ENCODE data around the gene TOP2A.

TOP2A gene

GRCh38 chr17:40448213-40448638 is 30.5 kb upstream of the TOP2A start:
- DNase-seq (ENCODE audit: insufficient read length, low spot score) = no peak
- TF ChIP-seq POLR2A (IDR thresholded peaks at IDR 0.05; ENCODE audit: low read depth, low read length) = no peak
- no peak for FAIRE-seq

- TF ChIP-seq POLR2A (IDR thresholded peaks at IDR 0.05; ENCODE audit: low read depth, low read length) = no peak
- FAIRE-seq (no peak), DNase-seq (ENCODE audit: insufficient read length, low spot score) (no peak)
Observed at GRCh38 chr17:40447806-40448205, 30.1 kb upstream of the TOP2A start.

GRCh38 chr17:40447148-40447644 is 29.5 kb upstream of the TOP2A start:
- FAIRE-seq (no peak), DNase-seq (ENCODE audit: insufficient read length, low spot score) (no peak)
- TF ChIP-seq POLR2A (IDR thresholded peaks at IDR 0.05; ENCODE audit: low read depth, low read length) = no peak

- TF ChIP-seq POLR2A (IDR thresholded peaks at IDR 0.05; ENCODE audit: low read depth, low read length) = no peak
- DNase-seq (ENCODE audit: insufficient read length, low spot score) = no peak
Observed at GRCh38 chr17:40445751-40446468, 28.2 kb upstream of the TOP2A start.

GRCh38 chr17:40443988-40444899 is 26.5 kb upstream of the TOP2A start:
- no peak for TF ChIP-seq POLR2A (IDR thresholded peaks at IDR 0.05; ENCODE audit: low read depth, low read length)
- DNase-seq (ENCODE audit: insufficient read length, low spot score) = no peak
- FAIRE-seq = no peak

More at GRCh38 chr17:40445751-40446468, 28.2 kb upstream of the TOP2A start:
- no peak for FAIRE-seq

GRCh38 chr17:40443196-40443987 is 25.7 kb upstream of the TOP2A start, which contains the start of gene IGFBP4:
TSS of gene IGFBP4 (plus strand) at chr17:40443450. CDS start at chr17:40443736, 286 bp downstream.
- FAIRE-seq (no peak), DNase-seq (ENCODE audit: insufficient read length, low spot score) (peak; percentile 74)
- peak; percentile 24; the same call in 1 of the 2 replicates for TF ChIP-seq POLR2A (IDR thresholded peaks at IDR 0.05; ENCODE audit: low read depth, low read length)

GRCh38 chr17:40442392-40443195 is 24.9 kb upstream of the TOP2A start:
- DNase-seq (ENCODE audit: insufficient read length, low spot score) = no peak
- no peak for TF ChIP-seq POLR2A (IDR thresholded peaks at IDR 0.05; ENCODE audit: low read depth, low read length)
- FAIRE-seq = no peak

GRCh38 chr17:40440166-40440565 is 22.5 kb upstream of the TOP2A start:
- DNase-seq (ENCODE audit: insufficient read length, low spot score) (no peak), FAIRE-seq (no peak)
- no peak for TF ChIP-seq POLR2A (IDR thresholded peaks at IDR 0.05; ENCODE audit: low read depth, low read length)

GRCh38 chr17:40437095-40437732 is 19.5 kb upstream of the TOP2A start:
- no peak for FAIRE-seq

GRCh38 chr17:40436636-40437035 is 18.9 kb upstream of the TOP2A start:
- no peak for TF ChIP-seq POLR2A (IDR thresholded peaks at IDR 0.05; ENCODE audit: low read depth, low read length)

More at GRCh38 chr17:40437095-40437732, 19.5 kb upstream of the TOP2A start:
- no peak for DNase-seq (ENCODE audit: insufficient read length, low spot score)
- no peak for TF ChIP-seq POLR2A (IDR thresholded peaks at IDR 0.05; ENCODE audit: low read depth, low read length)

GRCh38 chr17:40433551-40434415 is 16.1 kb upstream of the TOP2A start:
- FAIRE-seq (no peak), DNase-seq (ENCODE audit: insufficient read length, low spot score) (no peak)
- TF ChIP-seq POLR2A (IDR thresholded peaks at IDR 0.05; ENCODE audit: low read depth, low read length) = no peak

More at GRCh38 chr17:40436636-40437035, 18.9 kb upstream of the TOP2A start:
- DNase-seq (ENCODE audit: insufficient read length, low spot score) (no peak), FAIRE-seq (no peak)
